Neural progenitor cell (in vitro differentiated cells): ENCODE measurements around the gene TCF3. TPM values are rescaled to one million over a fixed set of nuclear protein-coding genes. Genes with fewer than 3 reads are reported as not detected.
"Not testable (repeated sequence)": the region's sequence is repeated elsewhere in the genome, so short reads cannot be mapped to it uniquely, and the experiment has no call there.

ENCODE experiments used
- DNase-seq: peaks from one replicate; pipeline ENCODE4 v3.0.0-alpha.2; 2016; ENCODE audit warnings: low spot score
- H2AFZ ChIP-seq: fragments of 200-600 bp; sonication (generic); replicated peaks from 2 replicates; pipeline ENCODE4 v1.6.1; 2016; ENCODE audit warnings: antibody characterized with exemption
- H3F3A ChIP-seq: fragments of 200-600 bp; sonication (generic); 2 replicates; pipeline ENCODE4 v1.6.1; 2016; ENCODE audit warnings: antibody characterized with exemption, low read depth
- H3K27ac ChIP-seq: fragments of 200-600 bp; sonication (generic); 2 replicates; pipeline ENCODE4 v1.5.1; 2016; ENCODE audit warnings: mild to moderate bottlenecking
- H3K27me3 ChIP-seq: fragments of 200-600 bp; sonication (generic); 2 replicates; pipeline ENCODE4 v1.6.1; 2016; ENCODE audit warnings: mild to moderate bottlenecking, moderate library complexity
- H3K36me3 ChIP-seq: fragments of 200-600 bp; sonication (generic); 2 replicates; pipeline ENCODE4 v1.5.1; 2016
- H3K4me1 ChIP-seq: fragments of 200-600 bp; sonication (generic); 2 replicates; pipeline ENCODE4 v1.6.1; 2016; ENCODE audit warnings: mixed run types
- H3K4me2 ChIP-seq: fragments of 200-600 bp; sonication (generic); 2 replicates; pipeline ENCODE4 v1.6.1; 2016
- H3K4me3 ChIP-seq: fragments of 200-600 bp; sonication (generic); 2 replicates; pipeline ENCODE4 v1.5.1; 2016
- H3K79me2 ChIP-seq: fragments of 200-600 bp; sonication (generic); 2 replicates; pipeline ENCODE4 v1.6.1; 2016; ENCODE audit warnings: low read depth
- H3K9ac ChIP-seq: fragments of 200-600 bp; sonication (generic); 2 replicates; pipeline ENCODE4 v1.6.1; 2016
- H3K9me3 ChIP-seq: fragments of 200-600 bp; sonication (generic); 2 replicates; pipeline ENCODE4 v1.5.1; 2016; ENCODE audit warnings: low read depth
- H4K20me1 ChIP-seq: fragments of 200-600 bp; sonication (generic); 2 replicates; pipeline ENCODE4 v1.6.1; 2016; ENCODE audit warnings: low read depth
- H3K27ac Mint-ChIP-seq: 3 replicates; pipeline ENCODE4 v1.8.0; 2021; ENCODE audit warnings: mixed read lengths
- H3K27me3 Mint-ChIP-seq: 2 replicates; pipeline ENCODE4 v1.8.0; 2022; ENCODE audit warnings: low read depth, mild to moderate bottlenecking, inconsistent platforms, moderate library complexity, mixed read lengths; ENCODE audit not compliant: insufficient read depth
- H3K36me3 Mint-ChIP-seq: 3 replicates; pipeline ENCODE4 v1.8.0; 2021; ENCODE audit warnings: mixed read lengths
- H3K4me1 Mint-ChIP-seq: 3 replicates; pipeline ENCODE4 v1.8.0; 2021; ENCODE audit warnings: mixed read lengths
- H3K4me3 Mint-ChIP-seq: 3 replicates; pipeline ENCODE4 v1.8.0; 2021; ENCODE audit warnings: mild to moderate bottlenecking, moderate library complexity, mixed read lengths
- H3K9me3 Mint-ChIP-seq: 3 replicates; pipeline ENCODE4 v1.8.0; 2020; ENCODE audit warnings: mixed read lengths
- CTCF ChIP-seq: fragments of 200-600 bp; sonication (generic); IDR thresholded peaks from 2 replicates; pipeline ENCODE4 v1.5.1; 2017; ENCODE audit warnings: antibody characterized with exemption, mild to moderate bottlenecking
- EZH2 ChIP-seq: fragments of 200-600 bp; sonication (generic); IDR thresholded peaks from 2 replicates; pipeline ENCODE4 v1.6.1; 2017; ENCODE audit warnings: antibody characterized with exemption, mild to moderate bottlenecking, moderate library complexity
- EZH2phosphoT487 ChIP-seq: fragments of 200-600 bp; sonication (generic); IDR thresholded peaks from 2 replicates; pipeline ENCODE4 v1.6.1; 2017; ENCODE audit warnings: antibody characterized with exemption
- total RNA-seq: library from RNA; depleted of rRNA; stranded (reverse); fragments of >200 nt; gene quantifications from 2 replicates; pipeline ENCODE4 v1.2.3, GENCODE V29; 2015; ENCODE audit warnings: low replicate concordance

The TCF3 gene
- total RNA-seq, 1 donor from 2014 or later, result 131 TPM

DNA sequence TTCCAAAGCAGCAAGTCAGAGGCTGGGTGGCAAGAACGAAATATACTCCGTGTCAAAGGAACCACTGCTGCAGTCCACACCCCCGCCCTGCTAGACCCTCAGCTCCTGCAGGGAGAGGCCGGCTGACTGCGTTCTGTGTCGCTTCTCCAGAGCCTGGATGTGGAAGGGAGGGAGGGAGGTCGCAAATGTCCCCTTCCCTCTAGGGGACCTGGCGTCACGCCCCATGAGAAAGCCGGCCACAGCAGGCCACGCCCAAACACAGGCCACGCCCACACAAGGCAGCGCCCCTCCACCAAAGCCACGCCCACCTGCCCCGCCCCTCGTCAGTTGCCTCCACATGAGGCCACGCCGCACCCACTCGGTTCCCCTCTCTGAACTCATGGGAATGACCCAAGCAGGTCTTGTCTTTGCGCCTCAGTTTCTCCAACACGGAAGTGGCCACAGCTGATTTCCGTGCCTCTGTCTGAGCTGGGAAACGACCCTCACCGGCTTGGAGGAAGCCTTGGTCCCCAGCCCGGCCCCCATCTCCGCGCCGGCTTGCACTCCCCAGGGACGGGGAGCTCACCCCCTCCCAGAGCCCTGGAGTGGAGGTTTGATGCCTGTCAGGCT, 38.4 kb upstream of the TCF3 start:
- H3K4me3 Mint-ChIP-seq, result no peak overlapping the region
- no peak for TF ChIP-seq CTCF
- peak; percentile 59 for TF ChIP-seq EZH2
- no peak for TF ChIP-seq EZH2phosphoT487
- DNase-seq, result peak; percentile 83
- Histone ChIP-seq H3K9ac (no peak overlapping the region), H3K36me3 (no peaks in the 10 kb centered on the region), H3F3A (no peaks in the 10 kb centered on the region), H3K27me3 (peaks cover 88% of the 10 kb centered on the region), H3K4me3 (no peak overlapping the region), H4K20me1 (no peaks in the 10 kb centered on the region), H3K9me3 (no peaks in the 10 kb centered on the region), H3K27ac (no peak overlapping the region), H2AFZ (no peak overlapping the region), H3K79me2 (no peaks in the 10 kb centered on the region), H3K4me2 (no peak overlapping the region), H3K4me1 (no peaks in the 10 kb centered on the region)
- peaks cover 62% of the 10 kb centered on the region for H3K27me3 Mint-ChIP-seq
- no peak overlapping the region for H3K27ac Mint-ChIP-seq
- H3K9me3 Mint-ChIP-seq, result peaks cover 14% of the 10 kb centered on the region
- no peaks in the 10 kb centered on the region for H3K36me3 Mint-ChIP-seq
- H3K4me1 Mint-ChIP-seq, result no peaks in the 10 kb centered on the region

- peaks cover 98% of the 10 kb centered on the region for H3K27me3 ChIP-seq
- H3F3A ChIP-seq, result not testable (repeated sequence)
- peaks cover 44% of the 10 kb centered on the region for H3K27me3 Mint-ChIP-seq
These were observed 33.4 kb upstream of the TCF3 start for GRCh38 chr19:1685785-1686184.

GRCh38 chr19:1685046-1685445, 32.6 kb upstream of the TCF3 start:
- Histone ChIP-seq H3K36me3 (no peaks in the 10 kb centered on the region), H3K4me1 (no peaks in the 10 kb centered on the region), H3K9ac (no peak overlapping the region), H2AFZ (no peak overlapping the region), H3K9me3 (no peaks in the 10 kb centered on the region), H4K20me1 (no peaks in the 10 kb centered on the region), H3K27me3 (peaks cover 98% of the 10 kb centered on the region), H3K79me2 (no peaks in the 10 kb centered on the region), H3K27ac (no peak overlapping the region), H3F3A (no peaks in the 10 kb centered on the region), H3K4me2 (no peak overlapping the region), H3K4me3 (no peak overlapping the region)
- H3K9me3 Mint-ChIP-seq, result no peaks in the 10 kb centered on the region
- no peak for DNase-seq
- no peaks in the 10 kb centered on the region for H3K36me3 Mint-ChIP-seq
- TF ChIP-seq EZH2phosphoT487 (no peak), CTCF (no peak), EZH2 (no peak)
- H3K4me1 Mint-ChIP-seq, result peaks cover 3% of the 10 kb centered on the region
- H3K27ac Mint-ChIP-seq, result no peak overlapping the region
- no peak overlapping the region for H3K4me3 Mint-ChIP-seq
- H3K27me3 Mint-ChIP-seq, result peaks cover 36% of the 10 kb centered on the region

More at GRCh38 chr19:1685785-1686184, 33.4 kb upstream of the TCF3 start:
- not testable (repeated sequence) for H3K4me1 Mint-ChIP-seq, H3K36me3 Mint-ChIP-seq, H3K79me2 ChIP-seq, H2AFZ ChIP-seq, H3K27ac Mint-ChIP-seq, DNase-seq, H4K20me1 ChIP-seq, H3K9me3 ChIP-seq, H3K9ac ChIP-seq, H3K4me3 Mint-ChIP-seq, H3K4me2 ChIP-seq, H3K27ac ChIP-seq, H3K4me3 ChIP-seq, H3K9me3 Mint-ChIP-seq, H3K36me3 ChIP-seq, H3K4me1 ChIP-seq

DNA sequence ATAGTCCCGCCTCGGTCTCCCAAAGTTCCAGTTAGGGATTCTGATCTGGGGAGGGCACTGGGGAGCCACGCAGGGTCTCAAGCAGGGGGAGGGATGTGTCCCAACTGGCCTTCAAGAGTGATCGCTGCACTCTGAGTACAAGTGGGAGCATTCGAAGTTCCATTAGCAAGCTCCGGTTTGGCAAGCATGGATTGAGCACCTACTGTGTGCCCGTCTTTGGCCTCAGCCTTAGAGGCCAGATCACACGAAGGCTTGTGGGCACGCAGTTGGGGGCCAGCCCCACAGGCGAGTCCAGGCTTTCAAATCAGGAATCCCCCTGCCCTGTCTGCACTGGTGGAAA, 32.1 kb upstream of the TCF3 start:
- H3K4me1 ChIP-seq, result no peaks in the 10 kb centered on the region
- H2AFZ ChIP-seq, result no peak overlapping the region
- DNase-seq, result no peak
- H3K36me3 ChIP-seq, result no peaks in the 10 kb centered on the region
- no peak overlapping the region for H3K4me2 ChIP-seq
- Mint-ChIP-seq H3K27me3 (peaks cover 35% of the 10 kb centered on the region), H3K27ac (no peak overlapping the region), H3K9me3 (no peaks in the 10 kb centered on the region), H3K4me1 (peaks cover 3% of the 10 kb centered on the region), H3K36me3 (no peaks in the 10 kb centered on the region), H3K4me3 (no peak overlapping the region)
- H3K27ac ChIP-seq, result no peak overlapping the region
- H4K20me1 ChIP-seq, result no peaks in the 10 kb centered on the region
- no peaks in the 10 kb centered on the region for H3K9me3 ChIP-seq
- H3F3A ChIP-seq, result no peaks in the 10 kb centered on the region
- TF ChIP-seq EZH2 (no peak), EZH2phosphoT487 (no peak), CTCF (no peak)
- no peak overlapping the region for H3K9ac ChIP-seq
- H3K79me2 ChIP-seq, result no peaks in the 10 kb centered on the region
- H3K27me3 ChIP-seq, result peaks cover 98% of the 10 kb centered on the region
- H3K4me3 ChIP-seq, result no peak overlapping the region
